Measurements from ENCODE around the gene NCS1.

- no peak for TF ChIP-seq EZH2 (IDR thresholded peaks at IDR 0.05; ENCODE audit: borderline replicate concordance, low read length)
- TF ChIP-seq CTCF (conservative IDR thresholded peaks at IDR 0.05 in 1 of 2, IDR thresholded peaks at IDR 0.05 in 1 of 2; ENCODE audit: extremely low read depth in 1 of 2, insufficient read depth in 1 of 2, low read depth in 1 of 2, low read length in 2 of 2) = no peak
Measured at GRCh38 chr9:130267930-130268329, 95.7 kb downstream of the NCS1 start.

All from mammary epithelial cell (primary cell).